Lower leg skin (tissue), 4 donors: ENCODE results near the gene KRT86. TPM values are rescaled to one million over a fixed set of nuclear protein-coding genes. Genes with fewer than 3 reads are reported as not detected.

Source experiments
- DNase-seq, 2 donors: peaks; one replicate each; pipeline ENCODE4 v3.0.0-alpha.2; 2019; ENCODE audit warnings: low spot score in 2 of 2
- H3K4me3 ChIP-seq: fragments of 200-600 bp; sonication (generic); 2 replicates; pipeline ENCODE4 v1.5.1; 2017; ENCODE audit warnings: mild to moderate bottlenecking, low read depth; ENCODE audit not compliant: poor library complexity, severe bottlenecking
- POLR2A ChIP-seq, 2 donors: fragments of 450-650 bp; IDR thresholded peaks; one replicate each; pipeline ENCODE4 v1.6.1; 2016 to 2017; ENCODE audit warnings: antibody characterized with exemption in 2 of 2, mild to moderate bottlenecking in 1 of 2, moderate library complexity in 1 of 2
- WGBS, 2 donors: methylation state at CpG; one replicate each; pipeline ENCODE4 v1.1.5; 2018; 5-methylcytosine and 5-hydroxymethylcytosine counted together
- intact Hi-C: fragments of 100-400 bp; cut with DNase I; formaldehyde crosslinking; loops from one replicate; pipeline ENCODE4 v1.15.0; 2023; ENCODE audit warnings: low total_unique reads
- total RNA-seq, 4 donors: library from RNA; depleted of rRNA; stranded (reverse); fragments of >200 nt; gene quantifications; one replicate each; pipeline ENCODE4 v1.1.0, GENCODE V29; 2016
- TF ChIP-seq, protein P1 (sequence below), 3 donors: fragments of 450-650 bp; IDR thresholded peaks; one replicate each; pipeline ENCODE4 v1.5.1; 2016; ENCODE audit warnings: antibody characterized with exemption in 3 of 3, mild to moderate bottlenecking in 3 of 3, moderate library complexity in 2 of 3

KRT86 gene
- total RNA-seq, 4 donors from 2014 or later, result 0.86 to 298 (median 10.0) TPM; not detected in 1

DNA sequence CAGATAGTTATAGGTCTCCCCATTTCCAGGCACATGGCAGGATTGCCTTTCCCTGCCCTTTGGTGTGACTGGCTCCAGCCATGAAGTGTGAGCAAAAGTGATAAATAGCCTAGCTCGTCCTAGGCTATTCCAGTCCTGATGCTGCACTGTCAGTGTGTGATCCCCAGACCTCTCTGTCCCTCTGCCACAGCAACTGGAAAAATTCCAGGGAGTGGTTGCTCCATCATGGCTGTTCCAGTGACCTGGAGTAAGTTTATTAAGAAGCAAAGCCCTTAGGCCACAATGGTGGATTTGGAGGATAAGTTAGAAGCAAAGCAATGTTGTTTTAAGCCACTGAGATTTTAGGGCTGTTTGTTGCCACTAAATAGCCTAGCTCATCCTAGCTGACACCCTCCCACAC lies 56.6 kb downstream of the KRT86 start:
- TF ChIP-seq, protein P1, sequence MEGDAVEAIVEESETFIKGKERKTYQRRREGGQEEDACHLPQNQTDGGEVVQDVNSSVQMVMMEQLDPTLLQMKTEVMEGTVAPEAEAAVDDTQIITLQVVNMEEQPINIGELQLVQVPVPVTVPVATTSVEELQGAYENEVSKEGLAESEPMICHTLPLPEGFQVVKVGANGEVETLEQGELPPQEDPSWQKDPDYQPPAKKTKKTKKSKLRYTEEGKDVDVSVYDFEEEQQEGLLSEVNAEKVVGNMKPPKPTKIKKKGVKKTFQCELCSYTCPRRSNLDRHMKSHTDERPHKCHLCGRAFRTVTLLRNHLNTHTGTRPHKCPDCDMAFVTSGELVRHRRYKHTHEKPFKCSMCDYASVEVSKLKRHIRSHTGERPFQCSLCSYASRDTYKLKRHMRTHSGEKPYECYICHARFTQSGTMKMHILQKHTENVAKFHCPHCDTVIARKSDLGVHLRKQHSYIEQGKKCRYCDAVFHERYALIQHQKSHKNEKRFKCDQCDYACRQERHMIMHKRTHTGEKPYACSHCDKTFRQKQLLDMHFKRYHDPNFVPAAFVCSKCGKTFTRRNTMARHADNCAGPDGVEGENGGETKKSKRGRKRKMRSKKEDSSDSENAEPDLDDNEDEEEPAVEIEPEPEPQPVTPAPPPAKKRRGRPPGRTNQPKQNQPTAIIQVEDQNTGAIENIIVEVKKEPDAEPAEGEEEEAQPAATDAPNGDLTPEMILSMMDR (IDR thresholded peaks at IDR 0.05), result no peak
- TF ChIP-seq POLR2A (IDR thresholded peaks at IDR 0.05), result no peak
- 43 to 80% methylated on average over 1 of the region's 1 CpG for WGBS, 2 donors
- no peak overlapping the region for H3K4me3 ChIP-seq
- intact Hi-C loops, result no loop called here
- no peak for DNase-seq

DNA sequence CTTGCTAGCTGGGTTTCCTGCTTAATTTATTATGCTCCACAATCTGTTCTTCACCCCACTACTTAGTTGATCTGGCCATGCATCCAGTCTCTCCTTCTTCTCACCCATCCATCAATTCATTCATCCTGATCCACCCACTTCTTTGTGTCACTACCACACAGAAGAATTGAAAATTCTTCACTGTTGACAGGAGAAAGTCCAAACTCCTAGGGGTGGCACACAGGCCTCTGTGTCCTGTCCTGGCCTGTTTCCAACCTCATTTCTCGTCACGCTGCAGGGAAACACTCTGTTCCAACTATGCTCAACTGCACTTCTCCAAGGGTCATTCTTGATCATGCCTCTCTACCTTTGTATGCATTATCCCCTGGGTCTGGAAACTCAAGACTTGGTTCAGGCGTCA lies 57.4 kb downstream of the KRT86 start:
- H3K4me3 ChIP-seq, result no peak overlapping the region
- no peak for DNase-seq
- no peak for TF ChIP-seq POLR2A (IDR thresholded peaks at IDR 0.05)
- TF ChIP-seq, protein P1 (IDR thresholded peaks at IDR 0.05), result no peak
- WGBS, 2 donors, result 91 to 94% methylated on average over 3 of the region's 3 CpGs
- intact Hi-C loops, result no loop called here

DNA sequence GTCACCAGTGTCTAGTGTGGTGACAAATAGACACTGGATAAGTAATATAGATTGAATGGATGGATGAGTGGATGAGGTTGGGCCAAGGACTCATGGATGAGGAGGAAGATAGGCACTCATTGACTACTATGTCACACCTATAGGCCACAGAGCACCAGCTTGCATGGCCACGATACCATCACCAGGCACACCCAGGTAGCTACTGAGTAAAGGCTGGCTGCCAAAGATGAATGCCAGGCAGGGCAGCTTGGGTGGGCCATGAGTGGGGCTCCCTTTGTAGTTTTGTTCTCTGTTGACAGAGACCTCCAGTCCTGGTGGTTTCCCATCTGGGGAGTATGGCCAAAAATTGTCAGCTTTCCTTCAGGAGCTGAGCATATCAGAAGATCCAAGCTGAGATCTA lies 57.9 kb downstream of the KRT86 start:
- 83 to 90% methylated on average over 1 of the region's 1 CpG for WGBS, 2 donors
- TF ChIP-seq, protein P1 (IDR thresholded peaks at IDR 0.05), result no peak
- no peak for TF ChIP-seq POLR2A (IDR thresholded peaks at IDR 0.05)
- intact Hi-C loops, result no loop called here

DNA sequence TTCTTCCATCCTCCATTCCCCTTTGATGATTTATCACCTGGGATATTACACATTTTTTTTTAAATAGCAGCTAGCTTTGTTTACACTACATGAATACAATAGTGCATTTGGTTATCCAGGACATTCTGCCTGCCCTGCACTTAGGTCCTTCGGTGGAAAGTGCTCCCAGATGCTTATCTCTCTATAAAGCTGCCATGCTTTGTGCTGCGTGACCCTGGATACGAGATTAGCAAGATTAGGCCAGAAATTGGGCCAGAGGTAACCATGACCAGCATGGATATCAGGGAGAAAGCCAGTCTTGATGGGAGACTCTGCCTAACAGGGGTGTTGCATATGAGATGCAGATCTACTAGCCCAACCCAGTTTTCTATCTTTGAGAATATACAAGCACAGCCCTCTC lies 58.9 kb downstream of the KRT86 start:
- DNase-seq, result no peak
- 57 to 80% methylated on average over 3 of the region's 3 CpGs for WGBS, 2 donors
- intact Hi-C loops, result no loop called here
- no peak overlapping the region for H3K4me3 ChIP-seq
- TF ChIP-seq POLR2A (IDR thresholded peaks at IDR 0.05), result no peak
- TF ChIP-seq, protein P1 (IDR thresholded peaks at IDR 0.05), result no peak

More for the DNA sequence above, 57.9 kb downstream of the KRT86 start:
- no peak overlapping the region for H3K4me3 ChIP-seq
- no peak for DNase-seq

DNA sequence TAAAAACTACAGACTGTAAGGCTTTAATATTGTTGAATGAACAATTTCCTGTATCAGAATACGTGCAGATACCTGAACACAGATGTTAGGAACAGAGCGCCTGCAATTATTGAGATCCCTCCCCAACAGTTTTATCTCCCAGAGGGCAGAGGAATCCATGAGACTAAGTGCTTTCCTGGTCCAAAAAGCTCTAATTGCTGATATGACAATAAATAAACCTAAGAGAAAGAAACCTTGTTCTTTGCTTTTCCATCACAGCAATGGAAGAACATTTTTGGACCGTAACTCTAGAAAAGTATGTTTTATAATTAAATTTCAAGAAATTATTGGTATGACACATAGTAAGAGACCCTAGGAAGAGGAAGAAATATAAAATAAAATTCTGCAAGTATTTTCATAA lies 59.7 kb downstream of the KRT86 start:
- WGBS, 2 donors, result 72 to 79% methylated on average over 3 of the region's 3 CpGs
- DNase-seq, result no peak
- intact Hi-C loops, result no loop called here
- H3K4me3 ChIP-seq, result no peak overlapping the region
- no peak for TF ChIP-seq POLR2A (IDR thresholded peaks at IDR 0.05)
- TF ChIP-seq, protein P1 (IDR thresholded peaks at IDR 0.05), result no peak

DNA sequence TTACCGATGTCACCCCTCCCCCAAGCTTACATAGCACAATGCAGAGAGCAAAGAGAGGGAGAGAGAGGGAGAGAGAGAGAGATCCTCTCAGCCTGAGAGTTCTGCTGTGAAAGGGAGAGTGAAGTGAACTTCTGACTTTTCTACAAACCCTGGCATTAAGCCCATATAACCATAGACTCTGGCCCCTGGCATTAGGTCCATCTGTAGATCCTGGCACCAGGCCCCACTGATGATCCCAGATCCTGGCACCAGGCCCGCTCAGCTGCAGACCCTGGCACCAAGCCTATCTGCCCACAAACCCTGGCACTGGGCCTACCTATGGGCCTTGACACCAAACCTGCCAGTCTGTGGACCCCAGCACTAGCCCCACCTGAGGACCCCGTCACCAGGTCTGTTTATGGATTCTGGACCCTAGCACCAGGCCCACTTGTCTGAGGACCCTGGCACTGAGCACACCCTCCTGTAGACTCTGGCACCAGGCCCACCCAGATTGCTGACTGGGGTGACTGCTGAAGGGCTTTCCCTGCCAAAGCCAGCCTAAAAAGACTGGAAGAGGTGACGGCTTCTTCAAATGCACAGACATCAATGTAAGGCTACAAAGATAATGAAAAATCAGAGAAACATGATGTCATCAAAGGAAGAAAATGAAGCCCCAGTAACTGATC lies 61.3 kb downstream of the KRT86 start:
- DNase-seq, result no peak
- intact Hi-C loops, result no loop called here
- H3K4me3 ChIP-seq, result no peak overlapping the region
- TF ChIP-seq, protein P1 (IDR thresholded peaks at IDR 0.05), result no peak
- TF ChIP-seq POLR2A (IDR thresholded peaks at IDR 0.05), result no peak
- 75 to 77% methylated on average over 4 of the region's 4 CpGs for WGBS, 2 donors
